A549 (cell line): Measurements from ENCODE around the gene EBF3.

Source experiments
- CBX2 ChIP-seq: fragments of 200-600 bp; sonication (generic); IDR thresholded peaks from 2 replicates; pipeline ENCODE4 v1.6.1; 2016; ENCODE audit warnings: low read depth, mild to moderate bottlenecking, borderline replicate concordance
- PHF8 ChIP-seq: fragments of 200-600 bp; sonication (generic); IDR thresholded peaks from 2 replicates; pipeline ENCODE4 v1.6.1; 2016; ENCODE audit warnings: low read depth, mild to moderate bottlenecking, antibody characterized with exemption, moderate library complexity, borderline replicate concordance

GRCh38 chr10:129966370-129966888 lies 2.4 kb upstream of the EBF3 start:
- TF ChIP-seq PHF8 (no peak), CBX2 (no peak)
